H1 (cell line): ENCODE data around the gene PRKCI.

Source experiments
- CREB1 ChIP-seq: IDR thresholded peaks from 2 replicates; pipeline ENCODE4 v1.6.1; 2012; ENCODE audit warnings: inconsistent platforms
- POLR2AphosphoS5 ChIP-seq: IDR thresholded peaks from 2 replicates; pipeline ENCODE4 v1.6.1; 2011; ENCODE audit warnings: low read depth, low read length
- POU5F1 ChIP-seq: IDR thresholded peaks from 2 replicates; pipeline ENCODE4 v1.6.1; 2011; ENCODE audit warnings: low read depth, mild to moderate bottlenecking, low read length, moderate library complexity
- TF ChIP-seq, protein P1 (sequence below): IDR thresholded peaks from 2 replicates; pipeline ENCODE4 v1.6.1; 2012; ENCODE audit warnings: low read length, inconsistent platforms

DNA sequence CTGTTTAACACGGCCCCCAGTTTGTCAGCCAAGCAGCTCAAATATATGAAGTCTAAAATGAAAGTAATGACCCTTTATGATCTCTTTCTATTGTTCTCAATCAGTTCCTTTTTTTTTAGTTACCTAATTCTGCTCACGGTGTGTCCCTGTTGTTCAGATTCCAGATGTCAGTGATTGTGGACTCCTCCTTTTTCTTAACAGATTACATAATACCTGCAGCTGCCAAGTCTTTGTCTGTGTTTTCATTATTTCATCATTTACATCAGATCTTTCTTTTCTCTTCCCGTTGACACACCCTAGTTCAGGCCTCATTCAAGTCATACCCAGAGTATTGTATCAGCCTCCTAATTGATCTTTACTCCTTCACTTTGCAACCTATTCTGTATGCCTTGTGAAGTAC lies 79.2 kb downstream of the PRKCI start:
- TF ChIP-seq, protein P1, sequence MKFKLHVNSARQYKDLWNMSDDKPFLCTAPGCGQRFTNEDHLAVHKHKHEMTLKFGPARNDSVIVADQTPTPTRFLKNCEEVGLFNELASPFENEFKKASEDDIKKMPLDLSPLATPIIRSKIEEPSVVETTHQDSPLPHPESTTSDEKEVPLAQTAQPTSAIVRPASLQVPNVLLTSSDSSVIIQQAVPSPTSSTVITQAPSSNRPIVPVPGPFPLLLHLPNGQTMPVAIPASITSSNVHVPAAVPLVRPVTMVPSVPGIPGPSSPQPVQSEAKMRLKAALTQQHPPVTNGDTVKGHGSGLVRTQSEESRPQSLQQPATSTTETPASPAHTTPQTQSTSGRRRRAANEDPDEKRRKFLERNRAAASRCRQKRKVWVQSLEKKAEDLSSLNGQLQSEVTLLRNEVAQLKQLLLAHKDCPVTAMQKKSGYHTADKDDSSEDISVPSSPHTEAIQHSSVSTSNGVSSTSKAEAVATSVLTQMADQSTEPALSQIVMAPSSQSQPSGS = no peak
- TF ChIP-seq CREB1 (no peak), POLR2AphosphoS5 (no peak), POU5F1 (no peak)
